ENCODE measurements around the gene LSM6. TPM values are rescaled to one million over a fixed set of nuclear protein-coding genes. Genes with fewer than 3 reads are reported as not detected.

LSM6 gene
- total and polyA plus RNA-seq, 4 donors = 28.8 to 66.8 (median 43.8) TPM

DNA sequence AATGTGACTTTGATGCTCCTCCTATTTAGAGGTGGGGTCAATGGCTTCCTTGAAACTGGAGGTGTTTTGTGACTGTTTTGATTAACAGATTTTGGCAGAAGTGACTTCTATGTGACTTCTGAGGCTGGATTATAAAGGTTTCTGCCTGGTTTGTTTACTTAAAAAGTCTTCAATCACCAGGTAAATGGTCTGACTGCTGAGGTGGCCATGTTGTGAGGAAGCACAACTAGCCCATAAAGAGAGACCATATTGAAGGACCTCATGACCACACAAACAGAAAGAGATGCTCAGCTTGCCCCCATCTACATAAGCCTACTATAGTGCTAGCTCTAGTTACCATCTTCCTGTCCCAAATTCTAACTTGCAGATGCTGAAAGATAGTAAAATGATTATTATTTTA, 14.3 kb upstream of the LSM6 start:
- Histone ChIP-seq H3K4me3 (no peak overlapping the region), H3K36me3 (ENCODE audit: control insufficient read depth in 4 of 4, insufficient read depth in 4 of 4, low read length in 4 of 4) (no peaks in the 10 kb centered on the region), H3K9ac (ENCODE audit: insufficient read depth in 1 of 2, low read length in 2 of 2) (no peak overlapping the region), H3K4me1 (ENCODE audit: control insufficient read depth in 5 of 5, insufficient read depth in 5 of 5, low read length in 5 of 5) (no peaks in the 10 kb centered on the region), H3K27ac (ENCODE audit: low read depth in 1 of 2, low read length in 1 of 2) (no peak overlapping the region), H3K9me3 (ENCODE audit: control insufficient read depth in 4 of 4, insufficient read depth in 3 of 4, low read length in 3 of 4) (peaks cover 0 to 12% (median 4%) of the 10 kb centered on the region in 4 donors), H3K27me3 (ENCODE audit: control insufficient read depth in 3 of 3, insufficient read depth in 3 of 3, low read length in 2 of 3) (no peaks in the 10 kb centered on the region)
- TF ChIP-seq, protein P1, sequence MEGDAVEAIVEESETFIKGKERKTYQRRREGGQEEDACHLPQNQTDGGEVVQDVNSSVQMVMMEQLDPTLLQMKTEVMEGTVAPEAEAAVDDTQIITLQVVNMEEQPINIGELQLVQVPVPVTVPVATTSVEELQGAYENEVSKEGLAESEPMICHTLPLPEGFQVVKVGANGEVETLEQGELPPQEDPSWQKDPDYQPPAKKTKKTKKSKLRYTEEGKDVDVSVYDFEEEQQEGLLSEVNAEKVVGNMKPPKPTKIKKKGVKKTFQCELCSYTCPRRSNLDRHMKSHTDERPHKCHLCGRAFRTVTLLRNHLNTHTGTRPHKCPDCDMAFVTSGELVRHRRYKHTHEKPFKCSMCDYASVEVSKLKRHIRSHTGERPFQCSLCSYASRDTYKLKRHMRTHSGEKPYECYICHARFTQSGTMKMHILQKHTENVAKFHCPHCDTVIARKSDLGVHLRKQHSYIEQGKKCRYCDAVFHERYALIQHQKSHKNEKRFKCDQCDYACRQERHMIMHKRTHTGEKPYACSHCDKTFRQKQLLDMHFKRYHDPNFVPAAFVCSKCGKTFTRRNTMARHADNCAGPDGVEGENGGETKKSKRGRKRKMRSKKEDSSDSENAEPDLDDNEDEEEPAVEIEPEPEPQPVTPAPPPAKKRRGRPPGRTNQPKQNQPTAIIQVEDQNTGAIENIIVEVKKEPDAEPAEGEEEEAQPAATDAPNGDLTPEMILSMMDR (IDR thresholded peaks at IDR 0.05; ENCODE audit: control extremely low read depth, extremely low read depth) = no peak
- ATAC-seq (ENCODE audit: insufficient read depth, low FRiP score) (no peak), DNase-seq (no peak)

DNA sequence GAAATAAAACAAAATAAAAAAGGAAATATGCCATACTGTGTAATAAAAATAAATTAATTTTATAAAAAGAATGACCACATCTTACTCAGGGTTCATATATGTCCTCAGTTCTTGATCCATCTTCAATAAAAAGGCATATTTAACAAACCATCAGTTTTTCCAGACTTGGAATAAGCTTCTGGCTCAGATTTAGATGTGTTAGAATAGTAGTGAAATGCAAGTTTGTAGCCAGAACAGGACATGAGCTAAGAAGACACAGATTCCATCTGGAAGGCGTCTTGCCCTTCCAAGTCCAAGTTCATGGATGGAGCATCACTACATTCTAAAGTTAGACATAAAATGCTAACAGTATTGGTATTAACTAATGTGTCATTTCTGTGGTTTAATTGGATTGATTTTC, 10.3 kb upstream of the LSM6 start:
- Histone ChIP-seq H3K36me3 (ENCODE audit: control insufficient read depth in 4 of 4, insufficient read depth in 4 of 4, low read length in 4 of 4) (no peaks in the 10 kb centered on the region), H3K27me3 (ENCODE audit: control insufficient read depth in 3 of 3, insufficient read depth in 3 of 3, low read length in 2 of 3) (no peaks in the 10 kb centered on the region), H3K4me3 (no peak overlapping the region), H3K9me3 (ENCODE audit: control insufficient read depth in 4 of 4, insufficient read depth in 3 of 4, low read length in 3 of 4) (peaks cover 0 to 12% (median 3%) of the 10 kb centered on the region in 4 donors), H3K9ac (ENCODE audit: insufficient read depth in 1 of 2, low read length in 2 of 2) (no peak overlapping the region), H3K4me1 (ENCODE audit: control insufficient read depth in 5 of 5, insufficient read depth in 5 of 5, low read length in 5 of 5) (no peaks in the 10 kb centered on the region), H3K27ac (ENCODE audit: low read depth in 1 of 2, low read length in 1 of 2) (no peak overlapping the region)
- TF ChIP-seq, protein P1 (IDR thresholded peaks at IDR 0.05; ENCODE audit: control extremely low read depth, extremely low read depth) = no peak
- DNase-seq (no peak), ATAC-seq (ENCODE audit: insufficient read depth, low FRiP score) (no peak)
- WGBS, 2 donors = 79 to 82% methylated on average over 1 of the region's 1 CpG

DNA sequence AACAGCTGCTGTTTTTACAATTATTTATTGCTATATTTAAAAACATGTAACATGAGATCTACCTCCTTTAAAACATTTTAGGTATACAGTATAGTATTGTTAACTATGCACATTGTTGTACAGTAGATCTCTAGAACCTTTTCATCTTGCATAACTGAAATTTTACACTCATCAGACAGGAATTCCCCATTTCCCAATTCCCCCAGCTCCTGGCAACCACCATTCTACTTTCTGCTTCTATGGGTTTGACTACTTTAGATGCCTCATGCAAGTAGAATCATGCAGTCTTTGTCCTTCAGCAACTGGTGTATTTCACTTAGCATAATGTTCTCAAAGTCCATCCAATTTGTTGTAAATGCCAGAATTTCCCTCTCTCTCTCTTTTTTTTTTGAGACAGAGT, 9.7 kb upstream of the LSM6 start:
- Histone ChIP-seq H3K27ac (ENCODE audit: low read depth in 1 of 2, low read length in 1 of 2) (no peak overlapping the region), H3K9me3 (ENCODE audit: control insufficient read depth in 4 of 4, insufficient read depth in 3 of 4, low read length in 3 of 4) (peaks cover 0 to 12% (median 3%) of the 10 kb centered on the region in 4 donors), H3K4me1 (ENCODE audit: control insufficient read depth in 5 of 5, insufficient read depth in 5 of 5, low read length in 5 of 5) (no peaks in the 10 kb centered on the region), H3K4me3 (no peak overlapping the region), H3K27me3 (ENCODE audit: control insufficient read depth in 3 of 3, insufficient read depth in 3 of 3, low read length in 2 of 3) (no peaks in the 10 kb centered on the region), H3K36me3 (ENCODE audit: control insufficient read depth in 4 of 4, insufficient read depth in 4 of 4, low read length in 4 of 4) (no peaks in the 10 kb centered on the region), H3K9ac (ENCODE audit: insufficient read depth in 1 of 2, low read length in 2 of 2) (no peak overlapping the region)
- ATAC-seq (ENCODE audit: insufficient read depth, low FRiP score) = no peak
- TF ChIP-seq, protein P1 (IDR thresholded peaks at IDR 0.05; ENCODE audit: control extremely low read depth, extremely low read depth) = no peak
- no peak for DNase-seq

DNA sequence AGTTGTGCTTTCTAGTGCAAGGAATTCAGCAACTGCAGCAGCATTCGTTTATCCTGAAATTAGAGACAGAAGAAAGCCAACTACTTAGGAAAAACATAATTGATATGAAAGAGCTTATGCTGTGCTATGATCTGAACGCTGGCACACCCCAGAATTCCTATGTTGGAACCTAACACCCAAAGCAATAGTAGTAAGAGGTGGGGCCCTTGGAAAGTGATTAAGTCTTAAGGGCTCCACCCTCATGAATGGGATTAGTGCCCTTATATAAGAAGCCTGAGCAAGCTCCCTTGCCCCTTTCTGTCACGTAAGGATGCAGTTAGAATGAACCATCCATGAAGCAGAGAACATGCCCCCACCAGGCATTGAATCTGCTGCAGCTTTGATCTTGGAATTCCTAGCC, 5.4 kb upstream of the LSM6 start:
- no peak overlapping the region for H3K9ac ChIP-seq (ENCODE audit: insufficient read depth in 1 of 2, low read length in 2 of 2)
- DNase-seq (no peak), ATAC-seq (ENCODE audit: insufficient read depth, low FRiP score) (no peak)
- no peak overlapping the region for H3K27ac ChIP-seq (ENCODE audit: low read depth in 1 of 2, low read length in 1 of 2)
- TF ChIP-seq, protein P1 (IDR thresholded peaks at IDR 0.05; ENCODE audit: control extremely low read depth, extremely low read depth) = no peak
- H3K27me3 ChIP-seq (ENCODE audit: control insufficient read depth in 3 of 3, insufficient read depth in 3 of 3, low read length in 2 of 3) = no peaks in the 10 kb centered on the region
- 84 to 92% methylated on average over 3 of the region's 3 CpGs for WGBS, 2 donors
- H3K4me1 ChIP-seq (ENCODE audit: control insufficient read depth in 5 of 5, insufficient read depth in 5 of 5, low read length in 5 of 5) = no peaks in the 10 kb centered on the region
- H3K9me3 ChIP-seq (ENCODE audit: control insufficient read depth in 4 of 4, insufficient read depth in 3 of 4, low read length in 3 of 4) = no peaks in the 10 kb centered on the region
- no peak overlapping the region for H3K4me3 ChIP-seq
- no peaks in the 10 kb centered on the region for H3K36me3 ChIP-seq (ENCODE audit: control insufficient read depth in 4 of 4, insufficient read depth in 4 of 4, low read length in 4 of 4)

Measured in lung (tissue), 12 donors.